ENCODE measurements around the gene LAMA2.

LAMA2 gene

DNA sequence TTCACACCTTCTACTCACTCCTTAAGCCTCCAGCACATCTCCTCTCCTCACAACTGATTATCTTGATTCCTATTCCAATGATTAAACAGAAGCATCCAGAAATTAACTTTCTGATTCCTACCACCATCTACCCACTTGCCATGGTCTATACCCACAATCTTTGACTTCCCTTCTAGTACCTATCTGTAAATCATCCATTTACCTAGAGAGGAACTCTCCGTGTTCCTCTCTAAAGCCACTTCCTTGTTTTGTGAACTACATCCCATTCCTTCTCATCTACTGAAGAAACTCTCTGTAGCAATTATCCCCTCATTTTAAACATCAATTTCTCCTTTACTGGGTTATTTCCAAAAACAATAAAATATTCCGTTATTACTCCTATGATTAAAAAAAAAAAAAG is 659.8 kb downstream of the LAMA2 start:
- H4K20me1 ChIP-seq (ENCODE audit: insufficient read depth, low read length), result no peaks in the 10 kb centered on the region
- H3K27ac ChIP-seq (ENCODE audit: low read depth, low read length, poor library complexity, severe bottlenecking), result no peak overlapping the region
- TF ChIP-seq EZH2 (IDR thresholded peaks at IDR 0.05; ENCODE audit: borderline replicate concordance, low read length), result no peak
- TF ChIP-seq, protein P1, sequence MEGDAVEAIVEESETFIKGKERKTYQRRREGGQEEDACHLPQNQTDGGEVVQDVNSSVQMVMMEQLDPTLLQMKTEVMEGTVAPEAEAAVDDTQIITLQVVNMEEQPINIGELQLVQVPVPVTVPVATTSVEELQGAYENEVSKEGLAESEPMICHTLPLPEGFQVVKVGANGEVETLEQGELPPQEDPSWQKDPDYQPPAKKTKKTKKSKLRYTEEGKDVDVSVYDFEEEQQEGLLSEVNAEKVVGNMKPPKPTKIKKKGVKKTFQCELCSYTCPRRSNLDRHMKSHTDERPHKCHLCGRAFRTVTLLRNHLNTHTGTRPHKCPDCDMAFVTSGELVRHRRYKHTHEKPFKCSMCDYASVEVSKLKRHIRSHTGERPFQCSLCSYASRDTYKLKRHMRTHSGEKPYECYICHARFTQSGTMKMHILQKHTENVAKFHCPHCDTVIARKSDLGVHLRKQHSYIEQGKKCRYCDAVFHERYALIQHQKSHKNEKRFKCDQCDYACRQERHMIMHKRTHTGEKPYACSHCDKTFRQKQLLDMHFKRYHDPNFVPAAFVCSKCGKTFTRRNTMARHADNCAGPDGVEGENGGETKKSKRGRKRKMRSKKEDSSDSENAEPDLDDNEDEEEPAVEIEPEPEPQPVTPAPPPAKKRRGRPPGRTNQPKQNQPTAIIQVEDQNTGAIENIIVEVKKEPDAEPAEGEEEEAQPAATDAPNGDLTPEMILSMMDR (IDR thresholded peaks at IDR 0.05; ENCODE audit: low read length), result no peak
- H3K4me2 ChIP-seq (ENCODE audit: low read length), result no peak overlapping the region
- no peaks in the 10 kb centered on the region for H3K36me3 ChIP-seq (ENCODE audit: insufficient read depth, low read length)
- no peaks in the 10 kb centered on the region for H3K79me2 ChIP-seq (ENCODE audit: insufficient read depth, low read length)
- H3K9me3 ChIP-seq (ENCODE audit: low read length), result no peaks in the 10 kb centered on the region
- H3K9me2 ChIP-seq (ENCODE audit: low read depth, low read length), result no peaks in the 10 kb centered on the region
- H3K9ac ChIP-seq (ENCODE audit: low read length), result no peak overlapping the region
- no peak overlapping the region for H2AFZ ChIP-seq (ENCODE audit: low read length)
- no peaks in the 10 kb centered on the region for H3K27me3 ChIP-seq (ENCODE audit: insufficient read depth, low read length)
- no peaks in the 10 kb centered on the region for H3F3A ChIP-seq (ENCODE audit: insufficient read depth, low read length)
- H3K4me1 ChIP-seq (ENCODE audit: insufficient read depth, low read length, severe bottlenecking), result no peaks in the 10 kb centered on the region
- no peak overlapping the region for H3K4me3 ChIP-seq (ENCODE audit: low read depth, low read length, poor library complexity, severe bottlenecking)

DNA sequence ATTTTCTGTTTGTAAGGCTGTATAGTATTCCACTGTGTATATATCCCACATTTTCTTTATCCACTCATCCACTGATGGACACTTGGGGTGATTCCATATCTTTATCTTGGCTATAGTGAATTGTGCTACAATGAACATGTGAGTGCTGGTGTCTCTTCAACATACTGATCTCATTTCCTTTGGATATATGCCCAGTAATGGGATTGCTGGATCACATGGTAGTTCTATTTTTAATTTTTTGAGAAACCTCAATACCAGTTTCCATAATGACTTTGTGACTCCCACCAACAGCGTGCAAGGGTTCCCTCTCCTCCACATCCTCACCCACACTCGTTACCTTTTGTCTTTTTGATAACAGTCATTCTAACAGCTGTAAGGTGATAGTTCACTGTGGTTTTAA is 661.0 kb downstream of the LAMA2 start:
- Histone ChIP-seq H2AFZ (ENCODE audit: low read length) (no peak overlapping the region), H3K9me3 (ENCODE audit: low read length) (no peaks in the 10 kb centered on the region), H4K20me1 (ENCODE audit: insufficient read depth, low read length) (no peaks in the 10 kb centered on the region), H3K79me2 (ENCODE audit: insufficient read depth, low read length) (no peaks in the 10 kb centered on the region), H3K4me2 (ENCODE audit: low read length) (no peak overlapping the region), H3K4me3 (ENCODE audit: low read depth, low read length, poor library complexity, severe bottlenecking) (no peak overlapping the region), H3K27me3 (ENCODE audit: insufficient read depth, low read length) (no peaks in the 10 kb centered on the region), H3K27ac (ENCODE audit: low read depth, low read length, poor library complexity, severe bottlenecking) (no peak overlapping the region), H3K9me2 (ENCODE audit: low read depth, low read length) (no peaks in the 10 kb centered on the region), H3K4me1 (ENCODE audit: insufficient read depth, low read length, severe bottlenecking) (no peaks in the 10 kb centered on the region), H3K36me3 (ENCODE audit: insufficient read depth, low read length) (no peaks in the 10 kb centered on the region), H3F3A (ENCODE audit: insufficient read depth, low read length) (no peaks in the 10 kb centered on the region), H3K9ac (ENCODE audit: low read length) (no peak overlapping the region)
- no peak for TF ChIP-seq EZH2 (IDR thresholded peaks at IDR 0.05; ENCODE audit: borderline replicate concordance, low read length)
- TF ChIP-seq, protein P1 (IDR thresholded peaks at IDR 0.05; ENCODE audit: low read length), result no peak

GRCh38 chr6:129544892-129545612 is 662.1 kb downstream of the LAMA2 start:
- TF ChIP-seq EZH2 (IDR thresholded peaks at IDR 0.05; ENCODE audit: borderline replicate concordance, low read length), result no peak
- TF ChIP-seq, protein P1 (IDR thresholded peaks at IDR 0.05; ENCODE audit: low read length), result no peak
- Histone ChIP-seq H3F3A (ENCODE audit: insufficient read depth, low read length) (no peaks in the 10 kb centered on the region), H4K20me1 (ENCODE audit: insufficient read depth, low read length) (no peaks in the 10 kb centered on the region)

More at GRCh38 chr6:129544892-129545612, 662.1 kb downstream of the LAMA2 start:
- H3K4me3 ChIP-seq (ENCODE audit: low read depth, low read length, poor library complexity, severe bottlenecking), result no peak overlapping the region
- no peak overlapping the region for H2AFZ ChIP-seq (ENCODE audit: low read length)
- H3K27me3 ChIP-seq (ENCODE audit: insufficient read depth, low read length), result no peaks in the 10 kb centered on the region
- H3K4me2 ChIP-seq (ENCODE audit: low read length), result no peak overlapping the region
- H3K36me3 ChIP-seq (ENCODE audit: insufficient read depth, low read length), result no peaks in the 10 kb centered on the region
- no peak overlapping the region for H3K9ac ChIP-seq (ENCODE audit: low read length)
- no peak overlapping the region for H3K27ac ChIP-seq (ENCODE audit: low read depth, low read length, poor library complexity, severe bottlenecking)
- no peaks in the 10 kb centered on the region for H3K9me2 ChIP-seq (ENCODE audit: low read depth, low read length)
- H3K79me2 ChIP-seq (ENCODE audit: insufficient read depth, low read length), result no peaks in the 10 kb centered on the region
- no peaks in the 10 kb centered on the region for H3K9me3 ChIP-seq (ENCODE audit: low read length)
- H3K4me1 ChIP-seq (ENCODE audit: insufficient read depth, low read length, severe bottlenecking), result no peaks in the 10 kb centered on the region
